GDM1 (cell line): ENCODE data around the gene FAM117B.
"Not testable (repeated sequence)": the region's sequence is repeated elsewhere in the genome, so short reads cannot be mapped to it uniquely, and the experiment has no call there.

ENCODE experiments used
- DNase-seq: peaks from one replicate; lab custom pipeline; 2025; lab: John Stamatoyannopoulos, UW

The FAM117B gene

DNA sequence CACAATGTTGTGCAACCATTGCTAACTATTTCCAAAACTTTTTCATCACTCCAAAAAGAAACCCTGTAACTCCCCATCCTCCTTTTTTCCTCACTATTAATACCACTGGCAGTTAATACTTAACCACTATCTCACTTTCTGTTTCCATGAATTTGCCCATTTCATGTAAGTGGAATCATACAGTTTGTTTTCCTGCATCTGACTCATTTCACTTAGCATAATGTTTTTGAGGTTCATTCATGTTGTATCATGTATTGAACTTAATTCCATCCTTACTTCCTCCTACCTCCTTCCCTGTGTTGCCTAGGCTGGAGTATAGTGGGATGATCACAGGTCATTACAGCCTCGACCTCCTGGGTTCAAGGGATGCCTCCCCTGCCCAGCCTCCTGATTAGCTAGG lies 68.3 kb downstream of the FAM117B start:
- DNase-seq = no peak

DNA sequence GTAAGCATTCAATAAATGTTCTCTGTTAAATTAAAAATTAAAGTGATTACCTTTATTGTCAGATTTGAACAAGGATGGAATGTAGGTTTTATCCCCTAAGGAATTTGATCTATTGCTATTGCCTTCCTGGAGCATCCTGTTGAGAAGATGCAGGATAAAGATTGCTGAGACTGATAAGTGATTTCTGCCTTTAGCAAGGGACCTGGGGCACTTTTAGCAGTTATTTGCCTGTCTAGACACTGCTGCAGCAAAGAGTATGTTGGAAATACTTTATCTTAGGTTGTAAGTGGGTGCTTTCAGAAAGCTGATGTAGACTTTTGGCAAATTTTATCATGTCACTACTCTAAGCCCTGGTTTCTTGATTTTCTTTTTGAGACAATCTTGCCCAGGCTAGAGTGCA lies 69.5 kb downstream of the FAM117B start:
- DNase-seq = no peak

DNA sequence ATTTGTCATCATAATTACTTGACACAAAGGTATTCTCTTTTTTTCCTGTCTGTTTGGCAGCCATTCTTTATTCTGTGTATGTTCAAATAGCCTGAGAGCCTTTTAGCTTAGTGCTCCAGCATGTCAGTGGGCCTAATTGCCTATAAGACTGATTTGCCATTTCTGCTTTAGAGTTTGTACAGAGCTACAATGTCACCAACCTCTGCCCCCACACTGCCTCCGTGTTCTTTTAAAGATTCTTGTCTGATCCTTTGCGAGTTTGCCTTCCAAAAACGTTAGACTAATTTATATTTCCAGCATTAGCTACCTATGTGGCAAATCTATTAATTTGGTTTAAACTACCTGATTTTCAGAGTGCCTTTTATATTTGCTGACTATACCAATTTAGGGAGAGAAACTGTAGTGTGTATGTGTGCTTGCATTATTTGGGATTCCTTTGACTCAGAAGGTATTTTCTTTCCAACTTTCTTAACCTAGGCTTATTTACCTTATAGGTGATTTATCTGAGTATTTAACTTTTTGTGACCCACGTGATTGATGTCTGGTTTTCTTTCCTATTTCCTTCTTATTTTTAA lies 70.8 kb downstream of the FAM117B start:
- DNase-seq = no peak

DNA sequence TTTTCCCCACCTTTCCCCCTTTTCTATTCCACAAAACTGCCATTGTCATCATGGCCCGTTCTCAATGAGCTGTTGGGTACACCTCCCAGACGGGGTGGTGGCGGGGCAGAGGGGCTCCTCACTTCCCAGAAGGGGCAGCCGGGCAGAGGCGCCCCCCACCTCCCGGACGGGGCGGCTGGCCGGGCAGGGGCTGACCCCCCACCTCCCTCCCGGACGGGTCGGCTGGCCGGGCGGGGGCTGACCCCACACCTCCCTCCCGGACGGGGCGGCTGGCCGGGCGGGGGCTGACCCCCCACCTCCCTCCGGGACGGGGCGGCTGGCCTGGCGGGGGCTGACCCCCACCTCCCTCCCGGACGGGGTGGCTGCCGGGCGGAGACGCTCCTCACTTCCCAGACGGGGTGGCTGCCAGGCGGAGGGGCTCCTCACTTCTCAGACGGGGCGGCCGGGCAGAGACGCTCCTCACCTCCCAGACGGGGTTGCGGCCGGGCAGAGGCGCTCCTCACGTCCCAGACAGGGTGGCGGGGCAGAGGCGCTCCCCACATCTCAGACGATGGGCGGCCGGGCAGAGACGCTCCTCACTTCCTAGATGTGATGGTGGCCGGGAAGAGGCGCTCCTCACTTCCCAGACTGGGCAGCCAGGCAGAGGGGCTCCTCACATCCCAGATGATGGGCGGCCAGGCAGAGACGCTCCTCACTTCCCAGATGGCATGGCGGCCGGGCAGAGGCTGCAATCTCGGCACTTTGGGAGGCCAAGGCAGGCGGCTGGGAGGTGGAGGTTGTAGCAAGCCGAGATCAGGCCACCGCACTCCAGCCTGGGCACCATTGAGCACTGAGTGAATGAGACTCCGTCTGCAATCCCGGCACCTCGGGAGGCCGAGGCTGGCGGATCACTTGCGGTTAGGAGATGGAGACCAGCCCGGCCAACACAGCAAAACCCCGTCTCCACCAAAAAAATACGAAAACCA lies 80.5 kb downstream of the FAM117B start:
- DNase-seq = not testable (repeated sequence)

DNA sequence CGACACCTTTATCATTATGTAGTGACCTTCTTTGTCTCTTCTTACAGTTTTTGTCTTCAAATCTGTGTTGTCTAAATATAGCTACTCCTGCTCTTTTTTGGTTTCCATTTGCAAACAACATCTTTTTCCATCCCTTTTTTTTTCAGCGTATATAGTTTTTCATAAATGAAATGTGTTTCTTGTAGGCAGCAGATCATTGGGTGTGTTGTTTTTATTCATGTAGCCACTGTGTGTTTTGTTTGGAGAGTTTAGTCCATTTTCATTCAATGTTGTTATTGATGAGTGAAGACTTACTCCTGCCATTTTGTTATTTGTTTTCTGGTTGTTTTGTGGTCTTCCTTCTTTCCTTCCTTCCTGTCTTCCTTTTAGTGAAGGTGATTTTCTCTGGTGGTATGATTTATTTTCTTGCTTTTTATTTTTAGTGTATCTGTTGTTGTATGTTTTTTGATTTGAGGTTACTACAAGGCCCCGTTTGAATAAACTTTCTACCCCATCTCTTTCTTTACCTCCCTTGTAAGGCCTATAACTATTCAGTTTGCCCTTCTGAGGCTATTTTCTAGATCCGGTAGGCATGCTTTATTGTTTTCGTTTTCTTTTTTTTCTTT lies 81.4 kb downstream of the FAM117B start:
- DNase-seq = no peak

DNA sequence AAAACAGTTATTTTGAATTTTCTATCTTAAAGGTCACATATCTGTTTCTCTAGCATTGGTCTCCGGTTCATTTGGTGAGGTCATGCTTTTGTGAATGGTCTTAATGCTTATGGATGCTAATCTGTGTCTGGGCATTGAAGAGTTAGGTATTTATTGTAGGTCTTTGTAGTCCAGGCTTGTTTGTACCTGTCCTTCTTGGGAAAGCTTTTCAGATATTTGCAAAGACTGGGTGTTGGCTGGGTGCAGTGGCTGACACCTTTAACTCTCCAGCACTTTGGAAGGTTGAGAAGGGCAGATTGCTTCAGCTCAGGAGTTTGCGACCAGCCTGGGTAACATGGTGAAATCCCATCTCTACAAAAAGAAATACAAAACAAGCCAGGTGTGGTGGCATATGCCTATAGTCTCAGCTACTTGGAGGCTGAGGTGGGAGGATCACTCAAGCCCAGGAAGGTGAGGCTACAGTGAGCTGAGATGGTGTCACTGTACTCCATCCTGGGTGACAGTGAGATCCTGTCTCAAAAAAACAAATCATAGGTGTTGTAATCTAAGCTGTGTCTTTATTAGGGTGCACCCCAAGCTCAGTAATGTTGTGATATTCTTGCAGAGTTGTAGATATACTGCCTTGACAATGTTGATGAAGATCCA lies 82.3 kb downstream of the FAM117B start:
- no peak for DNase-seq

DNA sequence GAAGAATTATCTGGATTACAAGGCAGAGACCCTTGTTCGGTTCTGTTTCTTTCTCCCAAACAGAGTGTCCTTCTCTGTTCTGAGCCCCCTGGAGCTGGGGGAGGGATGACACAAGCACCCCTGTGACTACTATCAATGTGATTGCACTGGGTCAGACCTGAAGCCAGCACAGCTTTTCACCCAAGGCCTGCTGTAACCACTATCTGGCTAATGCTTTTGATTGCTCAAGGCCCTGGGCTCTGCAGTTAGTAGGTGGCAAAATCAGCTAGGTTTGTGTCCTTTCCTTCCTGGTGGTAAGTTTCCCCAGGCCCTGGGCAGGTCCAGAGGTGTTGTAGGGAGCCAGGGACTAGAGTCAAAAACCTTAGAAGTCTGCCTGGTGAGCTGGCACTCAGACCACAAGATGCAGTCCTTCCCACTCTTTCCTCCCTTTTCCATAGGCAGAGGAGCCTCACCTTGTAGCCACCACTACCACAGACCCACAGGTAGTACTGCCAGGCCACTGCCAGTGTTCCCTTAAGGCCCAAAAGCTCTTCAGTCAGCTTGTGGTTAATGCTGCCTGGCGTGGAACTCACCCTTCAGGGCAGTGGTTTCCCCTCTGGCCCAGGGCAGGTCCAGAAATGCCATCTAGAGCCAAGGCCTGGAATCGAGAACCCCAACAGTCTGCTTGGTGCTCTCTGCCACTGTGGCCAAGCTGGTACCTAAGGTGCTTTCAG lies 83.0 kb downstream of the FAM117B start:
- DNase-seq = no peak

DNA sequence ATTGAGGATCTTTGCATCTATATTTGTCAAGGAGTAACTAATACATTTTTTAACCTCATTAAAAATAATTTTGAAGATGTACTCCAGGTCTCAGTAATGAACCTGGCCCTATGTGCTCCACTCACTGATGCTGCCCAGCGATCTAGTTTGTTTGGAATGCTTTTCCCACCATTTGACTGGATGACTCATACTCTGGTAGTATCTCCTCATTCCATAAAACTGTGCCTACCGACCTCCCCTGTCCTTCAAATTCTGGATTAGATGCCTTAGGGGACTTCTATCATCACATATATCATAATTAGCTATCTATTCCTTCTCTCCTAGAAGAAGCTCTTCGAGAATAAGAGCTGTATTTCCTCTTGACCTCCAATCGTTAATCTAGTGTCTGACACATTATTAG lies 83.8 kb downstream of the FAM117B start:
- no peak for DNase-seq

DNA sequence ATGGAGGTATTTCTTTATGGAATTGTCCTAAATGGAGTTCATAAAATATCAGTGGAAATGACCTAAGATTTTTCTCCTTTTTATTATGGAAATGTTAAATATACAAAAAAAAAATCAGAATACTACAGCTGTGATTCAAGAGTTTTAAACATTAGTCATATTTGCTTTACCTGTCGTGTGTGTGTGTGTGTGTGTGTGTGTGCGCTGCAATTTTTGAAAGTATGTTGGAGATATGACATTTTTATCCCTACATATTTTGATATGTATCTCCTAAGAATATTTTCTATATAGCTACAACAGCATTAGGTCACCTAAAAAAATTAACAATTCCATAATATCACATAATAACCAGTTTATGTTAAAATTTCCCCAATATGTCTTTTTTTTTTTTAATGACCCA lies 85.5 kb downstream of the FAM117B start:
- DNase-seq = no peak

DNA sequence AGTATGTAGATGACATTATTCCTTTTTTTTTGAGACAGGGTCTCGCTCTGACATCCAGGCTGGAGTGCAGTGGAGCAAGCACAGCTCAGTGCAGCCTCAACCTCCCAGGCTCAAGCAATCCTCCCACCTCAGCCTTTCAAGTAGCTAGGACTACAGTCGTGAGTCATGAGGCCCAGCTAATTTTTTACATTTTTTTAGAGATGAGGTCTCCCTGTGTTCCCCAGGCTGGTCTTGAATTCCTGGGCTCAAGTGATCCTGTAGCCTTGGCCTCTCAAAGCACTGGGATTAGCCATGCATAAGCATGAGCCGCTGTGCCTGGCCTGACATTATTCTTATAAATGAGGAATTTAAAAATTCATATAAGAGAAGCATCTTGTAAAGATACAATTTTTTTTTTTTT lies 86.9 kb downstream of the FAM117B start:
- no peak for DNase-seq

DNA sequence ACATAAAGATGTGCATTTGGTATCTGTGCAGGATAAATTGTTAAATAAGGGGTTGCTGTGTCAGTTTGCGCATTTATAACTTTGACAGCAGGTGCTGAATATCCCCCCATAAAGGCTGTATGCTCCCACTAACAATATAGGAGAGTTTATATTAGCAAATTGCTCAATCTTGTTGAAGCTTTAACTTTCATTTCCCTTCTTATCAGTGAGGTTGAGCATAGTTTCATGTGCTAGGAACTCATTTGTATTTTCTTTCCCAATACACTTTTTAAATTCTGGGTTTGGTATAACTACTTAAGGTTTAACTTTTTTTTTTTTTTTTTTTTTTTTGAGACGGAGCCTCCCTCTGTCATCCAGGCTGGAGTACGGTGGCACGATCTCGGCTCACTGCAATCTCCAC lies 89.0 kb downstream of the FAM117B start:
- no peak for DNase-seq

DNA sequence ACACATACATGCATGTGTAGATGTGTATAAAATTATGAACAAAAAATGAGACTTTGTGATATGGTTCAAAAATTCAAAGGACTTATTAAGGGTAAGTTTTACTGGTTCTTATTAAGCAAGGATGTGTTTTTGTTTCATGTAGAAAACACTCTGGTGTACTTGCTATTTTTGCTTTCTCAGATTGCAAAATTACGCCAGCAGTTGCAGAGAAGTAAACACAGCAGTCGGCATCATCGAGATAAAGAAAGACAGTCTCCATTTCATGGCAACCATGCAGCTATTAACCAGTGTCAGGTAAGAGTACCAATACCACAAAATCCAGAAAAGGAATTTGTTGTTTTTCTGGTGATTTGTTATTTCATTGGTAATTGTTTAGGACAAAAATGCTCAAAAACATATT lies 91.3 kb downstream of the FAM117B start:
- DNase-seq = no peak

DNA sequence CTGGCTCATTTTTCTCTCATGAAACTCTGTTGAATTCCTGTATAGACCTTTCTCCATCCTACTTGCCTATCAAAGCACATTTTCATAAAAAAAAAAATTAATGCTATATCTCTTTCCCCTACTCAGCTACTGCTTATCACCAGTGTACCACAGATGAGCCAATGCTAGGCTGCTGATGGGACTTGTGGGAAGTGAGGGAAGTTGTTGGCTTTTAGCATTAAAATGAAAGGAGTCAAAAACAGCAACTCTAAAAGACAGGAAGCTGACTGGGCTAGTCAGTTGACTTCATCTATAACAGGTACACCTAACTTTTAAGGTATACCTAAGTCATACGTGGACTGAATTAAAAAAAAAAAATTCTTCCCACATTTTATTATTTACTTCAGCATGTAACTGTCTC lies 102.1 kb downstream of the FAM117B start:
- DNase-seq = no peak

DNA sequence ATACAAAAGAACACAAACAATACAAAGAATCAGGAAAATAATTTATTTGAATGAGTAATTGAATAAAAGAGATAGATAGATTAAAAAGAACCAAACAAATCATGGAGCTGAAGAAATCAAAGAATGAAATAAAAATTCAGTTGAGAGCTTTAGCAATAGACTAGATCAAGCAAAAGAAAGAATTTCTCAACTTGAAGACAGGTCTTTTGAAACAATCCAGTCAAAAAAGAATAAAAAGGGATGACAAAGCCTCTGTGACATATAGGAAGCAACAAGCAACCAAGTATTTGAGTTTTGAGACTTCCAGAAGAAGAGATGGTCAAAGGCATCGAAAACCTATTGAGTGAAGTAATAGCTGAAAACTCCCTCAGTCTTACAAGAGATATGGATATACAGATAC lies 108.8 kb downstream of the FAM117B start:
- no peak for DNase-seq

DNA sequence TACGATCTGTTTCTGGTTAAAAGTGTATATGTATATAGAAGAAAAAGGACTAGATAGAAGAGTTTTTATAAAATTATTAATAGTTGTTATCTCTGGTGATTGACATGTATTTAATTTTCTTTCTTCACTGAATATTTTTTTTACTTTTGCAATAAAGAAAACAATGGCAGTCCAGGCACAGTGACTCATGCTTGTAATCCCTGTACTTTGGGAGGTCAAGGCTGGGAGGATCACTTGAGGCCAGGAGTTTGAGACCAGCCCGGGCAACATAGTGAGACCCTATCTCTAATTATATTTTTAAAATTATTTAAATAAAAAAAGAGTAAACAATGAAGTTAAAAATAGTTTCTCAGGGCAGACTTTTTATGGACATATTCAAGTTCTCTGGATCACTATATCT lies 114.7 kb downstream of the FAM117B start:
- DNase-seq = no peak

DNA sequence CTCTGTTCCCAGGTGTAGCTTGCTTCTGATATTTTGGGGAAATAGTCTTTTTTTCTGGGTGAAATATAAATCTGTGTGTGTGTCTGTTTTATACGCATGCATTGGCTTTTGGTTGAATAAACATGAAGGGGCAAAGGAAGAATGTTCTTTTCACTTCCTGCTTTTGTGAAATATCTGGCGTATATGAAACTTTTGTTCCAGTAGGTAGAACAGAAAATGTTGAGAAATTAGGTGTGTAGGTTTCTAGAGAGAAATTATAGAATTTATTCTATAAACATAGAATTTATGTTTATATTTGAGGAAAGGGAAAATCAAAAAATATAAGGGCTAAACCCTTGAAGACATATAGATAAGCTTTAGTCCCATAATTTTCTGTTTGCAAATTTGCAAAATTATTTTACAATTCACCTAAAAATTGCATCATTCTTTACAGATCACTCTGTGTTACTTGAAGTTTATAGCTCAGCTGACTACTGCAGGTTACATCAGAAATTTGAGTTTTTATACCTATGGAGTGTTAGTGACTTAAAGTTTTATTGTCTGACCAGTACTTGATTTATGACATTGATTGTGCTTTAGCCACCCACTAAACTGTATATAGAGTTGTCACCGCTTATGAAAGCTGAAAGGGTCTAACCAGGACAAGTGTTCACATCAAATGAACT lies 116.1 kb downstream of the FAM117B start:
- no peak for DNase-seq

DNA sequence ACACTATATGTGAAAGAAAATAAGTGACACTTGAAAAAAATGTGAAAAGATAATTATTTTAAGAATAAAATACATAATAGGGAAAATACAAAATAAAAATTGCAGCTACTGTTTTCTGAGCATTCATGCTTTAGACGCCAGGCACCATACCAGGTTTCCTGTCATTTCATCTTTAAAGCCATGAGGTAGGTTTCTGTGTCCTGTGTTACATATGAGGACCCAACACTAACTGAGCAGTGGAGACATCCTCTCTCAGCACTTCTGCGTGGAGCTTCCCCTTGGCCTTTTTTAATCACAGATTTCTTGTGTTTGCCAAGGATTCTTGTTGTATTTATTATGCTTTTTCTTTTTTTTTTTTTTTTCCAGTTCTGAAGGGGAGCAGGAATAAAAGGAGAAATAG lies 117.3 kb downstream of the FAM117B start:
- DNase-seq = no peak

DNA sequence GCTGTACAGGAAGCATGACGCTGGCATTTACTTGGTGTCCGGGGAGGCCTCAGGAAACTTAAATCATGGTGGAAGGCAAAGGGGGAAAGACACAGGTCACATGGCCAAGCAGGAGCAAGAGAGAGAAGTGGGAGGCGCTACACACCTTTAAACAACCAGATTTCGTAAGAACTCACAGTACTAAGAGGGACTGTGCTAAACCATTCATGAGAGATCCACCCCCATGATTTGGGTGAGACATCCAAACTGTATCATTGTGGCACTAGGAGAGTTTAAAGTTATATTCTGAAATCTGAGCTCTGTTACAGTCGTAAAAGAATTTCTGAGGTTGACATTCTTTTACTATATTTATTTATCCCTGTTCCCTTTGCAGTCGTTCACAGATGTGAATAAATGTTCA lies 120.2 kb downstream of the FAM117B start:
- no peak for DNase-seq

DNA sequence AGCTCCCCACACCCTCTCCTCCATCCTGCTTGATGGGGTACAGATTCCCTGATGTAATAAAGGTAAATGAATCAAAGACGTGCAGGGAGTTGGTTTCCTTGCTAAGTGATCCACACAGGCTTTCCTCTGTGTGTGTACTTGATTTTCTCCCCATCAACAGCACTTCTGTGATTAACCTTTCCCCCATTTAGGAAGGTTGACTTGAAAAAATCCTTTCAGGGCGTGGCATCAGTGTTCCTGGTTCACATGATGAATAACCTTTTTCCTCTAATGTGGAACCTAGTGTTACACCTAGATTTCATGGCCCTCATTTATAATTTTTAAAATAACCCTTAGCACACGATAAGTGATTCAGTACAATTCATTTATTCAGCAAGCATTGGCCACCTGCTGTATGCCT lies 121.8 kb downstream of the FAM117B start:
- no peak for DNase-seq

DNA sequence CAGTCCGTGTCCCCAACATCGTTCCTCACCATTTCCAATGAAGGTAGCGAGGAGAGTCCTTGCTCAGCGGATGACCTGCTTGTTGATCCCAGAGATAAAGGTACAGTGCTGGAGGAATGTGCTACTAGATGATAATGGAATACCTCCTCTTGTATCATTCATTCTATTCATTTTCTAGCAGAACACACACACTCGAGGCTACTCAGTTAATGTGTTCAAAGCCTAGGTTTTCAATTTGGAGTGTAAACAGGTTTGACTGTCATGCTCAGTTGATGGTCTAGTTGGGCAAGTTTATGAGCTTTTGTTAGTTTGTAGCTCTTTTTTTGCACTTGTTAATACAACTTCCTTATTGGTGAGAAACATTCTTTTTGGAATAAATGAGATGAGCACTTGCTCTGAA lies 122.6 kb downstream of the FAM117B start:
- no peak for DNase-seq

DNA sequence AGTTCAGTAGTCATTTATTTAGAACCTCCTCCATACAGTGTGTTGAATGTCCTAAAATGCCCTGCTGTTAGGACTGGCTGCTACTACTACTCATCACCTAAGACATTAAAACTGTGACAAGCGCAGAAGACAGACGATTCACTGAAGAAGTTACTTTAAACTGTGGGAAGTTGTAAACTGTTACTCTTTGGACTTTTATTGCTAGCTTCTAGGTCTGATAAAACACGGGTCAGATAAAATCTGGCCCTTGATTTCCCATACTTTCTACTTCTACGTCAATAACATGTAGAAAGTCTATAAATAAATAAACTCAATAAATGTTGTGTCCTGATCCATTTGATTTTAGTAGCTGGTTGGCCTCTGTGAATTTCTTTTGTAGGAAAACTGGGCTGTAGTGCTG lies 123.4 kb downstream of the FAM117B start:
- DNase-seq = no peak

DNA sequence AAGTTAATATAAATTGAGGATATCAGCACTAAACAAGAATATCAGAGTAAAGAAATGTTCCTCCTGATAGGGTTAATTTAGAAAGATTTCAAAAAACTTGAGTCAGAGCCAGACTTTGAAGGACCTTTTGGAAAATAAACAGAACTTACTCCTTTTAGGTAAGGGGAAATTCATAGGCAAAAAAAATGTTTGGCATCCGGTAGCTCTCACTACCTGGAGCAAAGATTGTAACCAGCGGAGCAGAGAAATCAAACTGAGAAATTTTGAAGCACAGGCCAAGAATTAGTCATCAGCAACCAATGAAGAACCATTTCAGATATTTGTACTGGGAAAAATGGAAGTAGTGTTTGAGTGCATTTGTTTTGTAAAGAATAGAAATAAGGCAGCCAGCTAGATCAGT lies 123.8 kb downstream of the FAM117B start:
- no peak for DNase-seq
